Measurements from ENCODE around the gene CAT. TPM values are rescaled to one million over a fixed set of nuclear protein-coding genes. Genes with fewer than 3 reads are reported as not detected.

Gene CAT
- total RNA-seq, 1 donor: 62.6 TPM

DNA sequence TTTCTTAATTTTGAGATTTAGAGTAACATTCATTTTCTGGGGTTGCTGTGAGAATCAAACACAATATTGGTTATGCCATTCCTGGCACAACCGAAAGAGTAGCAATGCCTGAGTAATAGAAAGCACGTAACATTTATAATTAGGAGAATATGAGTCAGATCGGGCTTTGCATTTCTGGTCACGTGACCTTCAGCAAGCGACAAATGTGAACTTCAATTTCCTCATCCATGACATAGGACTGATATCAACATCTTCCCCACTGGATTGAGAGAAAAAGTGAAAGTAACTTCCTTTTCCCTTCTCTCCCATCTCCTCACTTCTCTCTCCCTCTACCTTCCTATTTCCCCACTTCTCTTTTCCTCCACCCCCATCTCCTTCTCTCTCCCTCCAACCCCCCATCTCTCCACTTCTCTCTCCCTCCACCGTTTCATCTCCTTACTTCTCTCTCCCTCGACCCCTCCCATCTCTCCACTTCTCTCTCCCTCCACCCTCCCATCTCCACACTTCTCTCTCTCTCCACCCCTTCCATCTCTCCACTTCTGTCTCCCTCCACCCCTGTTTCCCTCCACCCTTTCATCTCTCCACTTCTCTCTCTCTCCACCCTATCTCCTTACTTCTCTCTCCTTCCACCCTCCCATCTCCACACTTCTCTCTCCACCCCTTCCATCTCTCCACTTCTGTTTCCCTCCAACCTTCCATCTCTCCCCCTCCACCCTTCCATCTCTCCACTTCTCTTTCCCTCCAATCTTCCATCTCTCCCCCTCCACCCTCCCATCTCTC is 33.5 kb upstream of the CAT start:
- Histone ChIP-seq H2AFZ (ENCODE audit: low read length) (peak overlapping the region; percentile 73), H3K27me3 (ENCODE audit: insufficient read depth, low read length) (peaks cover 16% of the 10 kb centered on the region), H3K4me1 (ENCODE audit: insufficient read depth, low read length) (peaks cover 5% of the 10 kb centered on the region), H3K27ac (ENCODE audit: low read depth, low read length) (no peak overlapping the region), H3K9me3 (ENCODE audit: low read depth, low read length) (no peaks in the 10 kb centered on the region), H3K4me2 (ENCODE audit: insufficient read depth, low read length) (peak overlapping the region; percentile 82), H4K20me1 (ENCODE audit: insufficient read depth, low read length) (no peaks in the 10 kb centered on the region), H3K79me2 (ENCODE audit: insufficient read depth, low read length) (no peaks in the 10 kb centered on the region), H3K4me3 (ENCODE audit: insufficient read depth, low read length) (peak overlapping the region; percentile 68), H3K36me3 (ENCODE audit: insufficient read depth, low read length) (no peaks in the 10 kb centered on the region)
- DNase-seq (ENCODE audit: insufficient read length, low spot score, missing footprints): no peak
- TF ChIP-seq CTCF (IDR thresholded peaks at IDR 0.05; ENCODE audit: extremely low read depth, low read depth, low read length): no peak

DNA sequence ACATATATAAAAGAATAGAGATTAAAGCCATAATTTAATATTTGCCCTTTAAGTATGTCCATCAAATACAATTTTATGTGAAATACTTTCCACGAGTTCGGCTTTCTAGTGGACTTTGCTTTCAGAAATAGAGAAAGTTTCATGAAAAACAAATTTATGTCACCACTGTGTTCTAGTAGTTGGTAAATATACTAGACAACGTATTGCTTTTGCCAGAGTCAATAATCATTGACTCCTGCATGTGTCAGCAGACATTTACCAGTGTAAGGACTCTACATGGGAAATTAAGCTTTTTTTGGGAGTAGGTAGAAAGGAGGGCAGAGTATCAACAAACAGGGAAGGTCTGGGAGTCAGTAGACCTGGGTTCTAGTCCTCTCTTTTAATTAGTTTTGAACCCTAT is 32.3 kb upstream of the CAT start:
- H3K4me1 ChIP-seq (ENCODE audit: insufficient read depth, low read length): peaks cover 5% of the 10 kb centered on the region
- H3K4me3 ChIP-seq (ENCODE audit: insufficient read depth, low read length): no peak overlapping the region
- H3K9me3 ChIP-seq (ENCODE audit: low read depth, low read length): no peaks in the 10 kb centered on the region
- peaks cover 16% of the 10 kb centered on the region for H3K27me3 ChIP-seq (ENCODE audit: insufficient read depth, low read length)
- no peak overlapping the region for H2AFZ ChIP-seq (ENCODE audit: low read length)
- no peaks in the 10 kb centered on the region for H3K36me3 ChIP-seq (ENCODE audit: insufficient read depth, low read length)
- H3K4me2 ChIP-seq (ENCODE audit: insufficient read depth, low read length): no peak overlapping the region
- H3K79me2 ChIP-seq (ENCODE audit: insufficient read depth, low read length): no peaks in the 10 kb centered on the region
- TF ChIP-seq CTCF (IDR thresholded peaks at IDR 0.05; ENCODE audit: extremely low read depth, low read depth, low read length): no peak
- H4K20me1 ChIP-seq (ENCODE audit: insufficient read depth, low read length): no peaks in the 10 kb centered on the region
- no peak for DNase-seq (ENCODE audit: insufficient read length, low spot score, missing footprints)
- H3K27ac ChIP-seq (ENCODE audit: low read depth, low read length): no peak overlapping the region

GRCh38 chr11:34407121-34407813 is 31.5 kb upstream of the CAT start:
- no peaks in the 10 kb centered on the region for H4K20me1 ChIP-seq (ENCODE audit: insufficient read depth, low read length)
- H3K4me2 ChIP-seq (ENCODE audit: insufficient read depth, low read length): no peak overlapping the region
- no peaks in the 10 kb centered on the region for H3K9me3 ChIP-seq (ENCODE audit: low read depth, low read length)
- peaks cover 5% of the 10 kb centered on the region for H3K4me1 ChIP-seq (ENCODE audit: insufficient read depth, low read length)
- no peak overlapping the region for H2AFZ ChIP-seq (ENCODE audit: low read length)
- TF ChIP-seq CTCF (IDR thresholded peaks at IDR 0.05; ENCODE audit: extremely low read depth, low read depth, low read length): no peak
- no peak for DNase-seq (ENCODE audit: insufficient read length, low spot score, missing footprints)
- no peaks in the 10 kb centered on the region for H3K79me2 ChIP-seq (ENCODE audit: insufficient read depth, low read length)
- no peaks in the 10 kb centered on the region for H3K36me3 ChIP-seq (ENCODE audit: insufficient read depth, low read length)
- peaks cover 16% of the 10 kb centered on the region for H3K27me3 ChIP-seq (ENCODE audit: insufficient read depth, low read length)
- no peak overlapping the region for H3K27ac ChIP-seq (ENCODE audit: low read depth, low read length)
- H3K4me3 ChIP-seq (ENCODE audit: insufficient read depth, low read length): no peak overlapping the region

DNA sequence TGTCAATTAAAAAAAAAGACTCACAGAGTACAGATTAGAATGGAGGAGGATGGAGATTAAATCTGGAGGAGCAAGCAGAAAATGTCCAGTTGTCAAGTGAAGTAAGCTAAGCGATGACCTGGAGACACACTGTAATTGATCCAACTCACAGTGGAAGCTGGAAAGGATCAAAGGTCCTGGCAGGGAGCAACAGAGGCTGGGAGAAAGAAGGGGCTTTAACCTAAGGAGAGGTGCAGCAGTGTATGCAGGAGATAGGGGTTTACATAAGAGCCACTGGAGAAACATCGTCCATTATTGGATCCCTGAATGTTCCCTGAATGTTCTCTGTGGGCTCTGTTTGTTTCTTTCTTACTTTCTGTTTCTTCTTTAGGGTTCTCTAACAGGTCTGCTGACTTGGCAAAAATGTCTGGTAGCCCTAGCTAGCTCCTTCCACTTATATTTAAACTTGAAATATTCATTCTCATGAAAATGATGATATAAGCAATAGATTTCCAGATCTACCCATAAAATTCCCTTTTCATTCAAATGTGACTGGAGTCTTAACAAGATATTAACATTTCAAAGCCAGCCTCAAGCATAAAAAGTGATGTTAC is 30.1 kb upstream of the CAT start:
- no peak for DNase-seq (ENCODE audit: insufficient read length, low spot score, missing footprints)
- Histone ChIP-seq H3K9me3 (ENCODE audit: low read depth, low read length) (no peaks in the 10 kb centered on the region), H3K4me1 (ENCODE audit: insufficient read depth, low read length) (peaks cover 5% of the 10 kb centered on the region), H4K20me1 (ENCODE audit: insufficient read depth, low read length) (no peaks in the 10 kb centered on the region), H2AFZ (ENCODE audit: low read length) (no peak overlapping the region), H3K27me3 (ENCODE audit: insufficient read depth, low read length) (peaks cover 16% of the 10 kb centered on the region), H3K4me2 (ENCODE audit: insufficient read depth, low read length) (no peak overlapping the region), H3K36me3 (ENCODE audit: insufficient read depth, low read length) (no peaks in the 10 kb centered on the region), H3K27ac (ENCODE audit: low read depth, low read length) (no peak overlapping the region), H3K79me2 (ENCODE audit: insufficient read depth, low read length) (no peaks in the 10 kb centered on the region), H3K4me3 (ENCODE audit: insufficient read depth, low read length) (no peak overlapping the region)
- TF ChIP-seq CTCF (IDR thresholded peaks at IDR 0.05; ENCODE audit: extremely low read depth, low read depth, low read length): no peak

Measured in osteoblast (primary cell).